ENCODE results near the gene PPP1R2C.

PPP1R2C gene

DNA sequence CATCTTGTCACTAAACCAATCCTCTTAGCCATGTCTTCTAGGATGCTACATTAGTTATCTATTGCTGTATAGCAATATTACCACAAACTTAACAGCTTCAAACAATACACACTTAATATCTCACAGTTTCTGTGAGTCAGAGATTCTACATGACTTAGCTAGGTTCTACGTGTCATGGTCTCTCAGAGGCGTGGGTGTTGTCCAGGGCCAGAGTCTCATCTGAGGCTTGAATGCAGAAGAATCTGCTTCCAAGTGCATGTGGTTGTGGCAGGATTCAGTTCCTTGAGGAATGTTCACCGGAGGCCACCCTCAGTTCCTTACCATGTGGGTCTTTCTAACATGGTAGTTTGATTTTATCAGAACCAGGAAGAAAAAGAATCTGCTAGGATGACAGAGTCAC lies 26.4 kb downstream of the PPP1R2C start:
- DNase-seq (ENCODE audit: low read depth in 3 of 3, low spot score in 1 of 3): no peak

DNA sequence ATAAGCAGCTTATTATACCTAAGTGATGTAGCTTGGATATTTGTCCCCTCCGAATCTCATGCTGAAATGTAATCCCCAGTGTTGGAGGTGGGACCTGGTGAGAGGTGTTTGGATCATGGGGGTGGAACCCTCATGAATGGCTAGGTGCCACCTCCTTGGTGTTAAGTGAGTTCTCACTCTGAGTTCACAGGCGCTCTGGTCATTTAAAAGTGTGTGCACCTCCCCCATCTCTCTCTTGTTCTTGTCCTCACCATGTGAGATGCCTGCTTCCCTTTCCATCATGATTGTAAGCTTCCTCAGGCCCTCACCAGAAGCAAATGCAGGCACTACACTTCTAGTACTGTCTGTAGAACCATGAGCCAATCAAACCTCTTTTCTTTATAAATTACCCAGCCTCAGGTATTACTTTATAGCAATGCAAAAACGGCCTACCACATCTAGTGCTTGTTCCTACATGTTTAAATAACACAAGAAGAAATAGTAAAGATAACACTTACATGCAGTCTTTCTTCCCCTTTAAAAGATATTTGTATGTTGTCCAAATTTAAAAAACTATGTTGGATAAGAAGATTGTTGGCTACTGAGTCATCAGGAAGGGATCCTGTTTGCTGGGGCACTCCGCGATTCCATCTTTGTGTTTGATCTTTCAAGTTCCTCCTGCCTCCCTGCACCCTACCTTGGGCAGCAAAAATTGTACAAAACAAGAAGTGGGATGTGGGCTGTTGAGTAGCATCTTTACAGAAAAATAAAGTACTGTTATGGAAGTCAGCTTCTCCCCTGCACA lies 29.7 kb downstream of the PPP1R2C start:
- DNase-seq (ENCODE audit: low read depth in 3 of 3, low spot score in 1 of 3): no peak

DNA sequence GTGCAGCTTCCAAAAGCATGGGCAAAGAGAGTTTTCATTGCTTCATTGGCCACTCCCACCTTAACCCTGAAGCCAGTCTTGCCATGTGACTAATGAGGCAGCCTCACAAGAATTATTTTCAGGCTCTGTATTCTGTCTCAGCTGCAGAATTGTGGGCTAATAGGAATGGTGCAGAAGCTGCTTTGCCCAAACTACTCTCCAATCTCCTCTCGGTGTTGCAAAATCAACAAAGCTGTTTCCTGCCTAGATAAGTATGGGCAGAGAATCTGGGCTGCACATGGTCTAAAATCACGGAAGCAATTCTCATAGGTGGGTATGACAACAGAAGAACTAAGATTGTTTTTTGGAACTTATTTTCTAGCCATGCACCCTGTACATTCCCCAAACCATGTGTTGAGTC lies 31.4 kb downstream of the PPP1R2C start:
- no peak for DNase-seq (ENCODE audit: low read depth in 3 of 3, low spot score in 1 of 3)

DNA sequence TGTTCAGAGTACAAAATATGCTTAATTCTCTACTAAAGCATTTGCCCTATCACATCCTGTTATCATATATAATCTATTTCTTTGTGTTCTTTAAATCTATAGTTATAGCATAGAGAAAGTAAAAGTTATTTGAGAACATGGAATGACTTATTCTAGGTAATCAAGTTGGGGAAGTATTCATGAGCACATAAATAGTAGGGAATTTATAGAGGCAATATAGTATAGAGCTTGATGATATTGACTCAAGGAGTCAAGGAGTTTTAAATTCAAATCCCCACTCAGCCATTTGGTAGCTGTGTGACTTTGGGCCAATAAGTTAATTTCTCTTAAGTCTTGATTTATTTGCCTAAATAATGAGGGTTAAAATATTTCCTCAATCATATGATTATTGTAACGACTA lies 37.5 kb downstream of the PPP1R2C start:
- no peak for DNase-seq (ENCODE audit: low read depth in 3 of 3, low spot score in 1 of 3)

DNA sequence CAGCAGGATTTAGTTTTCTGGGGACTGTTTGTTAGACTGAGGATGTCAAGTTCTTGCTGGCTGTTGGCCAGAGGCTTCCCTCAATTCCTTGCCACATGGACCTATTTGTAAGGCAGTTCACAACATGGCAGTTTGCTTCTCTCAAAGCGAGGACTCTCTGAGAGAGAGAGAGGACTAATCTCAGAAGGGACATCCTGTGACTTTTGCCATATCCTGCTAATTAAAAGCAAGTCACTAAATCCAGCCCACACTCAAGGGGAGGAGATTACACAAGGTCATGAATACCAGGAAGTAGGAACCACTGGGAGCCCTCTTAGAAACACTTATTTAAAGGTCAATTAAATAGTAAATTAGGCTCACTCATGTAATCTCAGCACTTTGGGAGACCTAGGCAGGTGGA lies 38.2 kb downstream of the PPP1R2C start:
- DNase-seq (ENCODE audit: low read depth in 3 of 3, low spot score in 1 of 3): no peak

DNA sequence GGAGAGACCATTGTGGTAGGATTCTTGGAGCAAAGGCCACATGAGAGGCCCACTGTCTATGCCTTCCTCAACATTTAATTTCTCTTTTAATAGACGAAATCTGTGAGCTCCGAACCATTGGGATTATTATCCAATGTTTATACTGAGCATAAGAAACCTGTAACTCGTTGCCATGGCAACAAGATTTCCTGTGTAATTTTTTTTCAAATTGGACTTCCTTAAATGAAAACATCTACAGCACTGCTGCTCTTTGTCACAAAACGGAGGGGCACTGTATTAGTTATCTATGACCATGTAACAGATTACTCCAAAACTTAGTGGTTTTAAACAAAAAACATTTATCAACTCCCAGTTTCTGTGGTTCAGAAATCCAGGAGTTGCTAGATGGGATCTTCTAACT lies 38.7 kb downstream of the PPP1R2C start:
- no peak for DNase-seq (ENCODE audit: low read depth in 3 of 3, low spot score in 1 of 3)

DNA sequence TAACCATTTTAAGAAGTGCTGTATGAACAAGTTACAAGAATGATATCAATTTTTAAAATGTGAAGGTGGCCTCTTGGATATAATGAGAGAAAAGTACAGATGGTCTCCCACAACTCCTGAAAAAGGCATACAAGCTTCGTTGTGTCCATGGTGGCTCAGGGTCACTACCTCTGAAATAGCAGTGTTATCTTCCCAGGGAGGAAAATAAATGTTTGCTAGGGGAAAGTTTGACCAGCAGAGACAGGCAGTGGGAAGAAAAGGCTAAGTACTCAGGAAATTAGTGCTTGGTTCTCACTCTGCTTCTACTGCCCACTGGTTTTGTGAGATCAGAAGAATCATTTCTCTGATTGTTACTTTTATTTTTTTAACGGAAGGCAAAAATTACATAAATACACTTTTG lies 39.4 kb downstream of the PPP1R2C start:
- DNase-seq (ENCODE audit: low read depth in 3 of 3, low spot score in 1 of 3): no peak

DNA sequence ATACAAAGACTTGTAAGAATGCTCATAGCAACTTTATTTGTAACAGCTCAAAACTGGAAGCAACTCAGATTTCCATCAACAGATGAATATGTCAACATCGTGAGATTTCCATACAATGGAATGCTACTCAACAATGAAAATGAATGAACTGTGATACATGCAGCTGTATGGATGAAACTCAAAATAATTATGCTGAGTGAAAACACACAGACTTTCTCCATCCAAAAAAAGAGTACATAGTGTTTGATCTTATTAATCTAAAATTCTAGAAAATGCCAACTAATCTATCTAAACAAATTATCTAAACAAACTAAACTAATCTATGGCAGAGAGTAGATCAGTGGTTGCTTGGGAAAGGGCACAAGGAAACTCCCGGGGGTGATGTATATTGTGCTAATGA lies 42.7 kb downstream of the PPP1R2C start:
- DNase-seq (ENCODE audit: low read depth in 3 of 3, low spot score in 1 of 3): no peak

DNA sequence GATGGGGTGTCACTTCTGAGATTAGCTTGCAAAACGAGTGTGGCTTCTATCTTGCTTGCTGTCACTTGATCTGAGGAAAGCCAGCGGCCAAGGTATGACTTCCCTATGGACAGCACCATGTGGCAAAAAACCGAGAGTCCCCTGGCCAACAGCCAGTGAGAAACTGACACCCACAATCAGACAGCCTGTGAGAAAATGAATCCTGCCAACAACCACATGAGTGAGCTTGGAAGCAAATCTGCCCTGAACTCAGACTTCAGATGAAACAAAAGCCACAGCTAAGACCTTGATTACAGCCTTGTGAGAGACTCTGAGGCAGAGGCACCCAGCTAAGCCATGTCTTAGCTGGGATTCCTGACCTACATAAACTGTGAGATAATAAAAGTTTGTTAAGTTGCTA lies 45.5 kb downstream of the PPP1R2C start:
- DNase-seq (ENCODE audit: low read depth in 3 of 3, low spot score in 1 of 3): no peak

Measured in stimulated activated CD4-positive, alpha-beta T cell treated with anti-CD3 and anti-CD28 coated beads, TNF-alpha, amount 100 ng/mL, for 1 hour (primary cell).